Hepatocyte (in vitro differentiated cells): ENCODE results near the gene BBS4. TPM values are rescaled to one million over a fixed set of nuclear protein-coding genes. Genes with fewer than 3 reads are reported as not detected.
A peak's percentile ranks its signal among the peaks of the same experiment; 100 is the strongest.
"Not testable (repeated sequence)": the region's sequence is repeated elsewhere in the genome, so short reads cannot be mapped to it uniquely, and the experiment has no call there.

Source experiments
- DNase-seq: peaks from one replicate; pipeline ENCODE4 v3.0.0-alpha.2; 2016; ENCODE audit warnings: low spot score
- H2AFZ ChIP-seq: fragments of 200-600 bp; sonication (generic); 2 replicates; pipeline ENCODE4 v1.6.0; 2016; ENCODE audit warnings: antibody characterized with exemption, mild to moderate bottlenecking
- H3K27ac ChIP-seq: fragments of 200-600 bp; sonication (generic); 2 replicates; pipeline ENCODE4 v1.5.1; 2016; ENCODE audit warnings: mild to moderate bottlenecking
- H3K27me3 ChIP-seq: fragments of 200-600 bp; sonication (generic); 2 replicates; pipeline ENCODE4 v1.6.1; 2016
- H3K36me3 ChIP-seq: fragments of 200-600 bp; sonication (generic); replicated peaks from 2 replicates; pipeline ENCODE4 v1.5.1; 2016; ENCODE audit warnings: low read depth; ENCODE audit not compliant: insufficient read depth
- H3K4me1 ChIP-seq: fragments of 200-600 bp; sonication (generic); 2 replicates; pipeline ENCODE4 v1.5.1; 2016; ENCODE audit warnings: mild to moderate bottlenecking, moderate library complexity; ENCODE audit not compliant: insufficient read depth
- H3K4me2 ChIP-seq: fragments of 200-600 bp; sonication (generic); 2 replicates; pipeline ENCODE4 v1.6.0; 2016
- H3K4me3 ChIP-seq: fragments of 200-600 bp; sonication (generic); 2 replicates; pipeline ENCODE4 v1.5.1; 2016; ENCODE audit warnings: mild to moderate bottlenecking
- H3K79me2 ChIP-seq: fragments of 200-600 bp; sonication (generic); 2 replicates; pipeline ENCODE4 v1.6.0; 2017; ENCODE audit warnings: mild to moderate bottlenecking
- H3K9me2 ChIP-seq: fragments of 200-600 bp; sonication (generic); replicated peaks from 2 replicates; pipeline ENCODE4 v1.6.0; 2017; ENCODE audit warnings: mild to moderate bottlenecking; ENCODE audit not compliant: insufficient read depth
- H3K9me3 ChIP-seq: fragments of 200-600 bp; sonication (generic); 2 replicates; pipeline ENCODE4 v1.5.1; 2016; ENCODE audit warnings: low read depth, mild to moderate bottlenecking
- H4K20me1 ChIP-seq: fragments of 200-600 bp; sonication (generic); 2 replicates; pipeline ENCODE4 v1.6.0; 2016; ENCODE audit warnings: mild to moderate bottlenecking; ENCODE audit not compliant: insufficient read depth, poor library complexity, severe bottlenecking
- CTCF ChIP-seq: fragments of 200-600 bp; sonication (generic); IDR thresholded peaks from 2 replicates; pipeline ENCODE4 v1.5.1; 2016; ENCODE audit warnings: antibody characterized with exemption, mild to moderate bottlenecking; ENCODE audit not compliant: poor library complexity
- EZH2 ChIP-seq: fragments of 200-600 bp; sonication (generic); IDR thresholded peaks from 2 replicates; pipeline ENCODE4 v1.6.1; 2016; ENCODE audit warnings: antibody characterized with exemption, mild to moderate bottlenecking, borderline replicate concordance
- EZH2phosphoT487 ChIP-seq: fragments of 200-600 bp; sonication (generic); IDR thresholded peaks from one replicate; pipeline ENCODE4 v1.6.1; 2018; ENCODE audit warnings: antibody characterized with exemption, mild to moderate bottlenecking, low read depth, moderate library complexity; ENCODE audit not compliant: unreplicated experiment, severe bottlenecking
- WGBS: methylation state at CpG from one replicate; pipeline ENCODE4 v1.1.6; 2016; ENCODE audit warnings: low lambda C conversion rate; ENCODE audit errors: missing lambda C conversion rate; 5-methylcytosine and 5-hydroxymethylcytosine counted together
- polyA plus RNA-seq: library from polyadenylated mRNA; unstranded; fragments of >200 nt; fragmentation: Nextera tagmentation; extraction: Ambion mirVana; gene quantifications from 2 replicates; pipeline ENCODE4 v1.2.1, GENCODE V29; 2016
- total RNA-seq: library from RNA; depleted of rRNA; stranded (reverse); fragments of >200 nt; gene quantifications from 2 replicates; pipeline ENCODE4 v1.2.3, GENCODE V29; 2014

BBS4 gene
- total and polyA plus RNA-seq, 2 experiments from 2014 or later, result 18.1 to 28.3 TPM

GRCh38 chr15:72706266-72706665 is 20.3 kb downstream of the BBS4 start:
- H3K4me1 ChIP-seq, result peaks cover 6% of the 10 kb centered on the region
- H3K79me2 ChIP-seq, result no peaks in the 10 kb centered on the region
- no peaks in the 10 kb centered on the region for H3K9me2 ChIP-seq
- no peaks in the 10 kb centered on the region for H3K9me3 ChIP-seq
- no peak for DNase-seq
- H3K4me2 ChIP-seq, result no peak overlapping the region
- H3K27ac ChIP-seq, result no peak overlapping the region
- TF ChIP-seq CTCF (no peak), EZH2 (no peak), EZH2phosphoT487 (no peak)
- no peaks in the 10 kb centered on the region for H4K20me1 ChIP-seq
- H3K27me3 ChIP-seq, result no peaks in the 10 kb centered on the region
- 84% methylated on average over 11 of the region's 11 CpGs for WGBS
- H2AFZ ChIP-seq, result no peak overlapping the region
- no peak overlapping the region for H3K4me3 ChIP-seq
- no peaks in the 10 kb centered on the region for H3K36me3 ChIP-seq

- H3K9me3 ChIP-seq, H3K4me1 ChIP-seq, H3K9me2 ChIP-seq, H3K4me2 ChIP-seq, H4K20me1 ChIP-seq, H3K4me3 ChIP-seq, H3K27me3 ChIP-seq, H3K36me3 ChIP-seq, H3K79me2 ChIP-seq, DNase-seq, H2AFZ ChIP-seq: not testable (repeated sequence)
- peak overlapping the region; percentile 20 for H3K27ac ChIP-seq
- WGBS, result 78% methylated on average over 8 of the region's 8 CpGs
Measured at GRCh38 chr15:72708551-72709303, 22.7 kb downstream of the BBS4 start.

- Histone ChIP-seq H3K4me1 (no peaks in the 10 kb centered on the region), H3K27ac (no peak overlapping the region), H3K4me3 (no peak overlapping the region), H3K79me2 (no peaks in the 10 kb centered on the region), H3K36me3 (no peaks in the 10 kb centered on the region), H4K20me1 (no peaks in the 10 kb centered on the region), H3K4me2 (no peak overlapping the region), H3K9me2 (no peaks in the 10 kb centered on the region), H3K9me3 (no peaks in the 10 kb centered on the region), H3K27me3 (no peaks in the 10 kb centered on the region), H2AFZ (no peak overlapping the region)
- DNase-seq, result peak; percentile 81
- no peak for TF ChIP-seq EZH2phosphoT487
- TF ChIP-seq CTCF, result peak; percentile 74
- 20% methylated on average over 3 of the region's 3 CpGs for WGBS
Measured at GRCh38 chr15:72722071-72722696, 36.2 kb downstream of the BBS4 start.

GRCh38 chr15:72724028-72724427 is 38.0 kb downstream of the BBS4 start:
- no peak for DNase-seq
- Histone ChIP-seq H3K4me1 (no peaks in the 10 kb centered on the region), H3K9me2 (no peaks in the 10 kb centered on the region), H3K36me3 (no peaks in the 10 kb centered on the region), H4K20me1 (no peaks in the 10 kb centered on the region), H3K79me2 (no peaks in the 10 kb centered on the region), H3K27ac (no peak overlapping the region), H3K27me3 (no peaks in the 10 kb centered on the region), H3K4me3 (no peak overlapping the region), H3K4me2 (no peak overlapping the region), H3K9me3 (no peaks in the 10 kb centered on the region), H2AFZ (no peak overlapping the region)
- TF ChIP-seq EZH2phosphoT487 (no peak), CTCF (no peak), EZH2 (no peak)
- WGBS, result 91% methylated on average over 1 of the region's 1 CpG
